Epithelial cell of esophagus (primary cell): ENCODE data around the gene ENHO.
"Not testable (repeated sequence)": the region's sequence is repeated elsewhere in the genome, so short reads cannot be mapped to it uniquely, and the experiment has no call there.

Experiments
- DNase-seq: peaks from one replicate; pipeline ENCODE4 v3.0.0; 2010; ENCODE audit warnings: low read depth
- H3K4me3 ChIP-seq: 2 replicates; pipeline ENCODE4 v1.5.1; 2011; ENCODE audit warnings: mild to moderate bottlenecking, low read length, control low read depth
- TF ChIP-seq, protein P1 (sequence below): IDR thresholded peaks from 2 replicates; pipeline ENCODE4 v1.5.1; 2011; ENCODE audit warnings: low read depth, mild to moderate bottlenecking, low read length, control low read depth, inconsistent platforms; ENCODE audit not compliant: insufficient read depth; ENCODE audit errors: missing control alignments

The ENHO gene

DNA sequence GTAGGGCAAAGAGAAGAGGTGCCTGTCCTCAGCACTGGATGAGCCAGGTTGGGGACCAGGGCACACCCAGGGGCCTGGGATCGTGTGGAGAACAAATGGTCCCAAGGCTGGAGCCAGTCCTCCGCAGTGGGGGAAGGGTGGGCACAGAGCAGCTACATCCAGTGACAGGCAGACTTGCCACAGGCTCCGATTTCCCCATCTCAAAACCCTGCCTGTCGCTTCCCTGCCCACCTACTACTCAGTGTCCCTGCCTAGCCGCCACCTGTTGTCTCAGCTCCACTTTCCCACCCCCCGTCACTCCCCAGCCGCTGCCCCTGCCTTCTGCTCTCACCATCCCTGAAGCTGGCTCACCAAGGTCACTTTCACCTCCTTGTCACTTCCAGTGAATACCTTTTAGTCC lies 13.9 kb upstream of the ENHO start:
- TF ChIP-seq, protein P1, sequence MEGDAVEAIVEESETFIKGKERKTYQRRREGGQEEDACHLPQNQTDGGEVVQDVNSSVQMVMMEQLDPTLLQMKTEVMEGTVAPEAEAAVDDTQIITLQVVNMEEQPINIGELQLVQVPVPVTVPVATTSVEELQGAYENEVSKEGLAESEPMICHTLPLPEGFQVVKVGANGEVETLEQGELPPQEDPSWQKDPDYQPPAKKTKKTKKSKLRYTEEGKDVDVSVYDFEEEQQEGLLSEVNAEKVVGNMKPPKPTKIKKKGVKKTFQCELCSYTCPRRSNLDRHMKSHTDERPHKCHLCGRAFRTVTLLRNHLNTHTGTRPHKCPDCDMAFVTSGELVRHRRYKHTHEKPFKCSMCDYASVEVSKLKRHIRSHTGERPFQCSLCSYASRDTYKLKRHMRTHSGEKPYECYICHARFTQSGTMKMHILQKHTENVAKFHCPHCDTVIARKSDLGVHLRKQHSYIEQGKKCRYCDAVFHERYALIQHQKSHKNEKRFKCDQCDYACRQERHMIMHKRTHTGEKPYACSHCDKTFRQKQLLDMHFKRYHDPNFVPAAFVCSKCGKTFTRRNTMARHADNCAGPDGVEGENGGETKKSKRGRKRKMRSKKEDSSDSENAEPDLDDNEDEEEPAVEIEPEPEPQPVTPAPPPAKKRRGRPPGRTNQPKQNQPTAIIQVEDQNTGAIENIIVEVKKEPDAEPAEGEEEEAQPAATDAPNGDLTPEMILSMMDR, result no peak
- no peak for DNase-seq

GRCh38 chr9:34532041-34532440 lies 9.3 kb upstream of the ENHO start:
- not testable (repeated sequence) for H3K4me3 ChIP-seq, DNase-seq

More for the DNA sequence above, 13.9 kb upstream of the ENHO start:
- H3K4me3 ChIP-seq, result no peak overlapping the region

DNA sequence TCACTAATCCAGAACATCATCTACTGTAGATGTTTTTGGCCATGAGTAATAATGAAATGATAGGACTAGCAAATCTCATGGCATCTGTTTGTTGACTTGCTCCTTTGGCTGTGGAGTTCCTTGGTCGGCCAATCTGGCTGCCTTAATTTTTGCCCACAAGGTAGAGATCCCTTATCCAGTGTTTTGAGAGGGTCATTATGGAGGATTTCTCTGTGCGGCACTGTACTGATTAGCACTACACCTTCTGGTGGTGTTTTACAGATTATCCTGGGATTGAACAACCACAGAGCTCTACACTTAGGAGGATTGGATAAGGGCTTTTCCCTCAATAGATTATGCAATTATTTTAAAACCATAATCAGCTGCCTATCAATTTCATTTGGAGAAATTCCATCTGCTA lies 3.2 kb upstream of the ENHO start:
- no peak for DNase-seq
- no peak overlapping the region for H3K4me3 ChIP-seq
- TF ChIP-seq, protein P1, result no peak

GRCh38 chr9:34524349-34524748 lies 1.6 kb upstream of the ENHO start:
- DNase-seq, result no peak
- H3K4me3 ChIP-seq, result no peak overlapping the region
- TF ChIP-seq, protein P1, result no peak

- no peak for DNase-seq
These were observed 501 bp downstream of the ENHO start for GRCh38 chr9:34522091-34522887.

GRCh38 chr9:34521406-34522045 lies 1.3 kb downstream of the ENHO start:
- TF ChIP-seq, protein P1, result no peak
- no peak for DNase-seq
- no peak overlapping the region for H3K4me3 ChIP-seq

More at GRCh38 chr9:34522091-34522887, 501 bp downstream of the ENHO start:
- TF ChIP-seq, protein P1, result no peak
- H3K4me3 ChIP-seq, result no peak overlapping the region

DNA sequence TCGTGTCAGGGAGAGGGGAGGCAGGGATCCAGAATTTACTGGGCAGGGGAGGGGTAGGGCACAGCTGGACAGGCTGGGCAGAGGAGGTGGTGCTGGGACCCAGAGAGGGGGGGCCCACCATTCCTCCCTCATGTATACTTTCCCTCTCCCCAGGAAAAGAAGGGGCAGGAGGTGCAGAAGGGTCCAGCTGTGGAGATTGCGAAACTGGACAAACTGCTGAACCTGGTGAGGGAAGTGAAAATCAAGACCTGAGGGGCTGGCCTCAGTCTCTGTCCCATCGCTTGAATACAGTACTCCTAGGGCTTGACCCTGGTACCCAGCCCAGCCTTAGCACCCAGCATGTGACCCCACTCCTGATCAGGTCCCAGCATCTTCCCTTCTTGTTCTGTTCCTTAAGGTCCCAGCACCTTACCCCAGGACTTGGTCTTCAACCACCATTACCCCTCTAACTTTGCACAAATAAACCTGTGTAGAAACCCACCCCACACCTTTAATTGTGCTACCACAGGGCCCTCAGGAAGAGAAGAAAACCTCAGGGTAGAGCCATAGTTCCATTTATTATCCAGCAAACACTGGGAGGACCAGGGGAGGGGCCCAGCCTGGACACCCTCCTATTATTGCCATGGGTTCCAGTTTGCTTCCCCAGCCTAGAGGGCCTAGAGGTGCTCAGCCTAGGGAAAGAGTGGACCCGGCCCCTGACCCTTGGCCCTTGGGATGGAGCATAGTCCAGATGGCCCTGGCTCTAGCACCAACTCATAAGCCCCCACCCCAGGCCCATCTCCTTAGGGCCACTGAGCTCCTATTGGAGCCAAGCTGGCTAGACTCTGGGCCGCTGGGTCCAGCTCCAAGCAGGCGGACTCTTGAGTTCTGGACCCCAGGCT lies 2.0 kb downstream of the ENHO start:
- TF ChIP-seq, protein P1, result no peak
- no peak for DNase-seq
- no peak overlapping the region for H3K4me3 ChIP-seq
